K562 (cell line): ENCODE data around the gene DCAF5. TPM values are rescaled to one million over a fixed set of nuclear protein-coding genes. Genes with fewer than 3 reads are reported as not detected.

Source experiments
- CEBPZ ChIP-seq: fragments of 150-350 bp; IDR thresholded peaks from 2 replicates; pipeline ENCODE4 v1.6.1; 2014; ENCODE audit warnings: low read depth, mild to moderate bottlenecking, low read length, borderline replicate concordance
- FOXJ2 ChIP-seq: fragments of 200-800 bp; sonication (Bioruptor generic); IDR thresholded peaks from 2 replicates; pipeline ENCODE4 v1.6.1; 2016; ENCODE audit warnings: missing genetic modification characterization, missing compliant biosample characterization
- FUS ChIP-seq: fragments of 200-400 bp; formaldehyde crosslinking; optimal IDR thresholded peaks from 2 replicates; pipeline ENCODE3; 2017; ENCODE audit warnings: low read depth, low read length
- MECOM ChIP-seq: fragments of 250-450 bp; sonication (Bioruptor Pico); IDR thresholded peaks from 2 replicates; pipeline ENCODE4 v1.8.0; 2022; ENCODE audit warnings: inconsistent platforms
- MEF2A ChIP-seq: IDR thresholded peaks from 2 replicates; pipeline ENCODE4 v1.6.1; 2011; ENCODE audit warnings: low read depth, mild to moderate bottlenecking, low read length, moderate library complexity; ENCODE audit not compliant: control insufficient read depth
- PHB ChIP-seq: fragments of 250-450 bp; sonication (Bioruptor Pico); IDR thresholded peaks from 2 replicates; pipeline ENCODE4 v1.5.0; 2021
- POLR2A ChIP-seq: fragments of 450-650 bp; conservative IDR thresholded peaks from 2 replicates; pipeline ENCODE4 v1.6.1; 2016
- POLR2AphosphoS5 ChIP-seq: IDR thresholded peaks from 2 replicates; pipeline ENCODE4 v1.6.1; 2011; ENCODE audit warnings: mild to moderate bottlenecking, low read depth, low read length, moderate library complexity; ENCODE audit not compliant: control insufficient read depth, insufficient read depth
- PRDM10 ChIP-seq: fragments of 450-650 bp; IDR thresholded peaks from 2 replicates; pipeline ENCODE4 v1.6.1; 2018; ENCODE audit not compliant: partially characterized antibody
- PTRF ChIP-seq: fragments of 450-650 bp; IDR thresholded peaks from 2 replicates; pipeline ENCODE4 v1.6.1; 2016; ENCODE audit warnings: mild to moderate bottlenecking, missing genetic modification characterization, missing compliant biosample characterization
- SPI1 ChIP-seq: IDR thresholded peaks from 2 replicates; pipeline ENCODE4 v1.6.1; 2011; ENCODE audit warnings: low read depth, low read length, control low read depth, borderline replicate concordance
- XRCC4 ChIP-seq: IDR thresholded peaks from one replicate; pipeline ENCODE4 v1.6.1; 2011; ENCODE audit not compliant: insufficient read depth, insufficient read length; ENCODE audit errors: extremely low read depth
- ZNF282 ChIP-seq: sonication (generic); formaldehyde crosslinking; IDR thresholded peaks from 2 replicates; pipeline ENCODE4 v1.8.1; 2023; ENCODE audit warnings: missing genetic modification reagents
- ZNF41 ChIP-seq: fragments of 250-450 bp; sonication (Bioruptor Pico); conservative IDR thresholded peaks from 2 replicates; pipeline ENCODE4 v1.4.0; 2020; ENCODE audit warnings: mild to moderate bottlenecking
- polyA plus RNA-seq, 8 experiments: library from polyadenylated mRNA; depleted of rRNA in 4 of 8; stranded (reverse) in 5 of 8; unstranded in 3 of 8; fragments of >200 nt; fragmentation: Nextera tagmentation in 2 of 8; fragmentation: Illumina TruSeq in 1 of 8; extraction: Ambion mirVana in 2 of 8; extraction: Trizol in 1 of 8; gene quantifications; 2 replicates each; pipeline versions ENCODE4 v1.2.1 to v1.2.3, GENCODE V29; 2011 to 2014; ENCODE audit warnings: inconsistent platforms in 1 of 8, missing spikeins in 1 of 8
- total RNA-seq, 7 experiments: library from RNA; depleted of rRNA in 6 of 7; stranded (reverse); fragments of >200 nt in 6 of 7; fragmentation: Illumina TruSeq in 2 of 7; extraction: Trizol in 2 of 7; gene quantifications; 2 replicates each; pipeline versions ENCODE4 v1.2.1 to v1.2.3, GENCODE V29; 2011 to 2021; ENCODE audit warnings: low replicate concordance in 1 of 7
- TF ChIP-seq, protein P1 (sequence below): sonication (generic); formaldehyde crosslinking; IDR thresholded peaks from 2 replicates; pipeline ENCODE4 v1.8.1; 2023; ENCODE audit warnings: mild to moderate bottlenecking, missing genetic modification reagents, moderate library complexity

Gene DCAF5
- total and polyA plus RNA-seq, 9 of the 15 experiments (the other 6 are each of a cell fraction or from before 2014, with no cell fraction given), result 5.6 to 24.1 (median 12.7) TPM

GRCh38 chr14:69038455-69039287, 114.2 kb downstream of the DCAF5 start (continued):
- peak; percentile 55 for TF ChIP-seq PRDM10
- no peak for TF ChIP-seq XRCC4
- TF ChIP-seq MEF2A, result peak; percentile 59; the same call in 1 of the 2 replicates
- no peak for TF ChIP-seq PTRF (tag)
- no peak for TF ChIP-seq ZNF41 (CRISPR knock-in tag)
- no peak for TF ChIP-seq POLR2AphosphoS5
- TF ChIP-seq CEBPZ, result no peak
- TF ChIP-seq SPI1, result no peak
- no peak for TF ChIP-seq PHB (CRISPR knock-in tag)
- TF ChIP-seq, protein P1, sequence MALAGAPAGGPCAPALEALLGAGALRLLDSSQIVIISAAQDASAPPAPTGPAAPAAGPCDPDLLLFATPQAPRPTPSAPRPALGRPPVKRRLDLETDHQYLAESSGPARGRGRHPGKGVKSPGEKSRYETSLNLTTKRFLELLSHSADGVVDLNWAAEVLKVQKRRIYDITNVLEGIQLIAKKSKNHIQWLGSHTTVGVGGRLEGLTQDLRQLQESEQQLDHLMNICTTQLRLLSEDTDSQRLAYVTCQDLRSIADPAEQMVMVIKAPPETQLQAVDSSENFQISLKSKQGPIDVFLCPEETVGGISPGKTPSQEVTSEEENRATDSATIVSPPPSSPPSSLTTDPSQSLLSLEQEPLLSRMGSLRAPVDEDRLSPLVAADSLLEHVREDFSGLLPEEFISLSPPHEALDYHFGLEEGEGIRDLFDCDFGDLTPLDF (CRISPR knock-in tag), result no peak
- no peak for TF ChIP-seq FUS
- TF ChIP-seq POLR2A, result no peak
- TF ChIP-seq FOXJ2 (tag), result no peak
- TF ChIP-seq MECOM, result no peak
- no peak for TF ChIP-seq ZNF282 (CRISPR knock-in tag)
